VCaP (cell line): ENCODE results near the gene OR2K2.
"Not testable (repeated sequence)": the region's sequence is repeated elsewhere in the genome, so short reads cannot be mapped to it uniquely, and the experiment has no call there.

Experiments used
- H3K27ac ChIP-seq: fragments of 450-650 bp; 2 replicates; pipeline ENCODE4 v1.5.1; 2017
- CTCF ChIP-seq: fragments of 450-650 bp; conservative IDR thresholded peaks from 2 replicates; pipeline ENCODE4 v1.5.1; 2017; ENCODE audit warnings: mild to moderate bottlenecking, moderate library complexity

The OR2K2 gene

GRCh38 chr9:111297066-111297824 lies 32.8 kb downstream of the OR2K2 start:
- H3K27ac ChIP-seq: no peak overlapping the region
- no peak for TF ChIP-seq CTCF

- H3K27ac ChIP-seq: no peak overlapping the region; the same call in 1 of the 2 replicates
- no peak for TF ChIP-seq CTCF
These were observed 35.2 kb downstream of the OR2K2 start for GRCh38 chr9:111294691-111295451.

- H3K27ac ChIP-seq: no peak overlapping the region
- TF ChIP-seq CTCF: no peak
These were observed 42.9 kb downstream of the OR2K2 start for GRCh38 chr9:111287127-111287526.

DNA sequence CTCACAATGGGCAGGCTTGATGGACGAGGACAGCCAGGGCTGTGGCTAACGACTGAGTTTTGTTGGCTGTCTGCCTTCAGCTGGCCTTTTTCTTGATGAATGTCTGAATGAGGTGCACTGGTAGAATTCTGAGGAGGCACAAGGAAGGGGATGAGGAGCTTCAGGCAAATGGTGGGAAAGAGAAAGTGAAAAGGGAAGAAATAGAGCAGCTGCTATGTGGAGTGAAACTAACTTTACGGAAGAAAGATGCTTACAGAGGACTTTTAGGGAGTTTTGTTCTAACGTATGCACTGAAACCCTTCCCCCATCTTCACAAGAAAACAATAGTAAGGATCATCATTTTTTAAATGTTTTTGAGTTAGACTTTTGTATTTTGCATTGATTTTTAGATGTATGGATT lies 45.3 kb downstream of the OR2K2 start:
- no peak for TF ChIP-seq CTCF
- no peak overlapping the region for H3K27ac ChIP-seq

- no peak for TF ChIP-seq CTCF
- no peak overlapping the region for H3K27ac ChIP-seq
These were observed 47.2 kb downstream of the OR2K2 start for GRCh38 chr9:111282845-111283244.

GRCh38 chr9:111280795-111281194 lies 49.2 kb downstream of the OR2K2 start:
- not testable (repeated sequence) for H3K27ac ChIP-seq
